Fibroblast of the conjunctiva (primary cell): ENCODE results near the gene CUL2.
"Not testable (repeated sequence)": the region's sequence is repeated elsewhere in the genome, so short reads cannot be mapped to it uniquely, and the experiment has no call there.

Experiments used
- DNase-seq: peaks from one replicate; pipeline ENCODE4 v3.0.0-alpha.2; 2010; ENCODE audit warnings: low read depth

The CUL2 gene

DNA sequence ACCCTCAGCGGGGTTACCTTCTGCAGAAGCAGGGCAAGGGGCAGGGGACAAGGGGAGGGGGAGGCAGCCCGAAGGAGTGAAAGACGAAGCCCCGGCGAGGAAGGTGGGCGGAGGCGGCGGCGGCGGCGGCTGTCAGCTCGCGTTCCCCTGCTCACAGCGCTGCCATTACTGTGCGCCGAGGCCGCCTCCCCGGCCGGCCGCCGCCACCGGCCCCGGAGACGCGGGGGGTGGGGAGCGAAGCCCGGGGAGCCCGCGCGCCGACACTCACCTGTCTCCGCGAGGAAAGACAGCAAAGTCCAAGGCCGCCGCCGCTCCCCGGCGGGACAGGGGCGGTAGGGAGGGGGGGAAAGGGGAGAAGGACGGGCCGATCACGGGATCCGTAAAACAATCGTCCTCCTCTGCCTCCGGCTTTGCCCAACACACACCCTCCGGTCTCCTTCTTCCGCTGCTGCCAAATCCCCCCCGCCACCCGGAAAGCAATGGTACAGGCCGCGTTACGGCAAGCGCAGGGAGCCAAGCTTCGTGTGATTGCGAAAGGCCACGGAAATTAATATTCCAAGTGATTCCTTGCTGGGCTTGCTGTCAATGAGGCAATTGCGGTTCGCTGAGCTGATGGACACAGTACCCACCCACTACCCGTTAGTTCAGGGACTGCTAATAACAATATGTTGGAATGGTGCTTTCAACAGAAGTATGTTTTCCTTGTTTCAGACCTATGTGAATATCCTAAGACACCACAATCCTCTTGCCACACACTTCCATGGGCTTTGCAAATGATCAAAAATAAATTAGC, at the start of gene CUL2:
Gene CUL2 (minus strand): TSS at position 180 of the 793 bp plus-strand sequence. CDS start 19,024 bp downstream, outside the sequence.
- peak; percentile 86 for DNase-seq

DNA sequence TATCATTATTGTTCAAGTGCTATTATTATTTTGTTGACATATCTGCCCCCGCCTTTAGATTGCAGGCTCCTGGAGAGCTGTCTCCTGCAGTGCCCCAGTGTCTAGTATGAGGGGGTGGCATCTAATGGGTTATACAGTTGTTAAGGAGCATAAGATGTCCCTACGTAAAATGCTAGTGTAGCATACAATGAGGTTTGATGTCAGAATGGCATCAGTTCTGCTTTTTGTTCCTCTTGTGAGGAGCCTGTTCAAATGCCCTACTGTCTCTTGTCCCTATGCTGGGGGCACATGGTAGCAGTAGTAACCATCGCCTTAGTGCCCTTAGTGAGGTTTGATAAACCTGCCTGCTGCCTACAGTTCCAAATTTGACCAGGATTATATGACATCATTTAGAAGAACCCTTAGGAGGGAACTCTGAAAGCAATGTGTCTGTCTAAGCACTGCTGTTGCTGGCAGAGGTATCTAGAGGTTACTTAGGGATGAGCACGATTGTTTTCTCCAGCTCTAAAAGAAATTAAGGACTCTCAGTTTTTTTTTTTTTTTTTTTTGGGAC, 46.2 kb upstream of the CUL2 start:
- DNase-seq, result no peak

- no peak for DNase-seq
Observed at GRCh38 chr10:35135861-35136260, 45.7 kb upstream of the CUL2 start.

DNA sequence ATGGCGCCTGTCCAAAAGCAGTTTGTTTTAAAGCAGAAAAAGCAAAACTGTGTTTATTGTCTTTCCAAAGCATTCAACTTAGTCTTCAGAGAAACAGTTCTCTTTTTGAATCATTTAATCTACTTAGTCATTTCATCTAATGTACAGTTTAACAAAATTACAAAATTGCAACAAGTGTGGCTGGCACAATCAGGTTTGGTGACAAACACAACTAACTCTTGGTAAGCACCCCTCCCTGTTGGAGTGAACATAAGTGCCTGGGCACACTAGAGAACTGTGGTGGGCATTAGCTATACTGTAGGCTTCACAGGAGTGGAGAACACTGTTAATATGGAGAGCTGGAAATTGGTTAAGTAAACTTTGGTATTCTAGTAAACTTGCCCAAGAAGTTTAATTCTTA, 43.4 kb upstream of the CUL2 start:
- DNase-seq, result no peak

DNA sequence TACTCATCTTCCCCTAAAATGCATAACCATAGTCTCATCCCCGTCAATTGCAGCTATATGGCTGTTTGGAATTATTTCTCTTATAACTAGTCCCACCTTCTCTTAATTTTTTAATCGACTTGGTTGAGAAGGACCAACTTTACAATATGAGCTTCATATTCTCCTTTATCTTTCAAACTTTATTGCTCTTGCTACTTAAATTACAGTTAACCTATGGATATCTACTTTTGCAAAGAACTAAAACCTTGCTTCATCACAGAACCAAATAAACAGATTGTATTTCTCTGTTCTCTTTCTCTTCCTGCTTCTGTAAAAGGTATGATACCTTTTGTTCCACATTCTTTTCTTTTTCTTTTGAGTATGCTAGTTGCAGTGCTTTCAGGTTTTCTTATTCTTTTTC, 42.6 kb upstream of the CUL2 start:
- no peak for DNase-seq

GRCh38 chr10:35130663-35131062, 40.5 kb upstream of the CUL2 start:
- no peak for DNase-seq

- DNase-seq, result no peak
Observed at GRCh38 chr10:35129185-35129674, 39.1 kb upstream of the CUL2 start.

- peak; percentile 21 for DNase-seq
Observed at GRCh38 chr10:35127289-35127891, 37.2 kb upstream of the CUL2 start.

- DNase-seq, result peak; percentile 94
Observed at GRCh38 chr10:35126530-35127288, 36.6 kb upstream of the CUL2 start, which contains the start of gene CREM. CREM (plus strand) TSS chr10:35126846; CDS start chr10:35137836, 10,990 bp downstream.

DNA sequence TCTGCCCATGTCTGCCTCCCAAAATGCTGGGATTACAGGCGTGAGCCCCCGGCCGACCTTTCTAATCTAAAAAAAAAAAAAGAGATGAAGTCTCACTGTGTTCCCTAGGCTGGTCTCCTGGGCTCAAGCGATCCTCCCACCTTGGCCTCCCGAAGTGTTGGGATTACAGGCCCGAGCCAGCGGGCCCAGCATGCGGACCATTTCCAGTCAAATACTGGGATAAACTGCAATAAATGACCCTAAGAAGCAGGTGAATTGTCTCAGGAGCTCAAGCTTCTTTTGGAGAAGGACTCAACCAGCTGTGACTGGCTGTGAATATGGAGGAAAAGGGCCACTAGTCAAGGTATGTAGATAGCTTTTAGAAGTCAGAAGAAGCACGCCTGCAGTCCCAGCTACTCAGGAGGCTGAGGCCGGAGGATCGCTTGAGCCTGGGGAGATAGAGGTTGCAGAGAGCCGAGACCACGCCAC, 36.0 kb upstream of the CUL2 start:
- DNase-seq, result no peak

DNA sequence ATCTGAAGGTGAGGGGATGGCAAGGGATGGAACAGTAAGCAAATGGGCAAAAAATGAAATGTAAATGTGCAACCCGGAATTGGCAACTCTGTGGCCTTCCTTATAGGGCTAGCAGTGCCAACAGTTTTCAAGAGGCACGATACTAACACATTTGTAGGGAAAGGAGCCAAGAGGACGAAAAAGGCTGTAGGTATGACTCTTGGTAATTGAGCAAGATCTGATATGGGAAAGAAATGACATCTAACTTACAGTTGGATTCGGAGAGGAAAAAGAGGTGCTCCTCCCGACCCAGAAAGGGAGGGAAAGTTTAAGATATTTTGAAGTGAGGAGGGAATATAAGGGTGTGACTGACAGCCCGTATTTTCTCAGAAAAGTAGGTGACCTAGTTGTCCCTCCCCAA, 34.4 kb upstream of the CUL2 start:
- DNase-seq, result no peak

DNA sequence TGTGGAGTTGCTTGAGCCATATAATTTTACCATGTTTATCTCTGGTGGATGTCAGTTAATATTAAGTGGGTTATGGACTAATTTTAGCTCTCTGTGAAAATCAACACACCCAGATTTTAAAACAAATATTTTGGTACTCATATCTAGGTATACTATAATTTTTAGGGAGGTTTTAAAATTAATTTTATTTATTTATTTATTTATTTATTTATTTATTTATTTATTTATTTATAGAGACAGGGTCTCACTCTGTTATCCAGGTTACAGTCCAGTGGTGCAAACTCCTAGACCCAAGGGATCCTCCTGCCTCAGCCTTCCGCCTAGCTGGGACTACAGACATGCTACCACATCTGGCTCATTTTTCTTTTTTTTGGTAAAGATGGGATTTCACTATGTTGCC, 29.2 kb upstream of the CUL2 start:
- DNase-seq, result no peak

DNA sequence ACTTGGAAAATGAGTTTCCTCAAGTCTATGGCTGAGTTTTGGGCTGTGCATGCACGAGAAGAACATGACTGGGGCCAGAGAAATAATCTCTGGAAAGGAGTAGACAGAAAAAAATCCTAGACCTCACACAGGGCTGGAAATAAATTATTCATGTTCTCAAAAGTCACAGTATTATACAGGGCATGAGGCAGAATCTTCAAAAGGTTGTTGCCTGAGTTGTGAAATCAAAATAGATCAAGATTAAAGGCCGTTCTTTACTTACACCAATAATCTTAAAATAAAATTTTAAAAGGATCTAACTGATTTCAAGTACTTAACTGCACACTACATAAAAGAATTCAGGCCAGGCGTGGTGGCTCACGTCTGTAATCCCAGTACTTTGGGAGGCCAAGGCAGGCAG, 22.4 kb upstream of the CUL2 start:
- no peak for DNase-seq

GRCh38 chr10:35103882-35104281, 13.7 kb upstream of the CUL2 start:
- DNase-seq, result no peak

DNA sequence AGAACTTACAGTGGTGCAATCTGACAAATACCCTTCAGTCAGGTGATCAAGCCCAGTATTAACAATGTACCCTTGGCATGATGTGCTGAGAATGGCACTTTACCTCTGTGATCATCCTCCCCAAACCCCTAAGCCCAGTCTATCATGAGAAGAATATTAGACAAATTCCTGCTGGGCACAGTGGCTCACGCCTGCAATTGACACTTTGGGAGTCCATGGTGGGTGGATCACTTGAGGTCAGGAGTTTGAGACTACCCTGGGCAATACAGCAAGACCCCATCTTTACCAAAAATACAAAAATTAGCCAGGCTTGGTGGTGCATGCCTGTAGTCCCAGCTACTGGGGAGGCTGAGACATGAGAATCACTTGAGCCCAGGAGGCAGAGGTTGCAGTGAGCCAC, 7.4 kb upstream of the CUL2 start:
- DNase-seq, result no peak

- DNase-seq, result no peak
Observed at GRCh38 chr10:35096312-35096711, 6.2 kb upstream of the CUL2 start.

GRCh38 chr10:35092851-35093250, 2.7 kb upstream of the CUL2 start:
- no peak for DNase-seq

DNA sequence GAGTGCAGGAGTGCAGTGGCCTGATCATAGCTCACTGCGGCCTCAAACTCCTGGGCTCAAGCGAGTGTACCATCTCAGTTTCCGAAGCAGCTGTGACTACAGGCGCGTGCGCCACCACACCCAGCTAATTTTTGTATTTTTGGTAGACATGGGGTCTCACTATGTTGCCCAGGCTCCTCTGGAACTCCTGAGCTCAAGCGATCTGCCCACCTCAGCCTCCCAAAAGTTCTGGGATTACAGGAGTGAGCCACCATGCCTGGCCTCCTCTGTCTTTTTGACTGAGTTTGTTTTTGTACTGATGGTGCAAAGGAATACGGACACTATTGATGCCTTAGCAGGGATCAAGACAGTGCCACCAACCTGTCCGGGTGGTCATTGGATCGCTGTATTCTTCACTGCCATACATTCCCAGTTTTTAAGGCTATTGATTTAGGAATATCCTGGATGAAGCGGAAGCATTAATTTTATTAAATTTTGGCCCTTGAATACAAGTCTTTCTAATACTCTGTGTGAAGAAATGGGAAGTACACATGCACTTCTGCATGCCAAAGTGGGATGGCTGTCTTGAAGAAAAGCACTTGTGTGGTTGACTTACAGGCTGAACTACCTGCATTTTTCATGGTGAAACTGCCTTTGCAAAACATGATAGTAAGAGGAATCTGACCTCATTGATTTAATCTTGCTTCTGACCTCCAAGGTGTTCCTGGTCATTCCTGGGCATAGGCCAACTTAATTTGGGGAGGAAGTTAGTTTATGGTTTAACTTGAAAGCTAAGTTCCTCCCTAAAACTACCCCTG, 2.1 kb upstream of the CUL2 start:
- no peak for DNase-seq

- no peak for DNase-seq
Observed at GRCh38 chr10:35089611-35090161, 455 bp downstream of the CUL2 start.

DNA sequence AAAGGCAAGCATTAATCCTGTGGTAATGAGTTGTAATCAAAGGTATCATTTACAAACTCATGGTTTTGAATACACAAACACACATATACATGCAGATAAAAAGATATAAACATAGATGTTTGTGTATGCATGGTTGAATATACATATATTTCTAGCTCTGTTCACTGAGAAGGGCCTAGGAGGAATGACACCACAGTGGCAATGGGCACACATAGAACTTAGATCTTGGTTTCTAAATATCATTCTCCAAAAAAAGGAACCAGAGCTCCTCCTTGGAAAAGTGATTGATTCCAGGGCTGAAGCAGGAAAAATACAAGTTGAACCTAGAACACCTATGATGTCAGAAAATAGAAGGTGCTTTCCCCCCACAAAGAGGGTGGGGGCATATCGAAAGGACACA, 6.9 kb downstream of the CUL2 start:
- DNase-seq, result no peak

- not testable (repeated sequence) for DNase-seq
Observed at GRCh38 chr10:35080261-35080660, 9.9 kb downstream of the CUL2 start.
